Measurements from ENCODE around the gene SLC35B2. TPM values are rescaled to one million over a fixed set of nuclear protein-coding genes. Genes with fewer than 3 reads are reported as not detected.

SLC35B2 gene
- total RNA-seq, 2 experiments from 2014 or later: 13.9 to 16.5 TPM

DNA sequence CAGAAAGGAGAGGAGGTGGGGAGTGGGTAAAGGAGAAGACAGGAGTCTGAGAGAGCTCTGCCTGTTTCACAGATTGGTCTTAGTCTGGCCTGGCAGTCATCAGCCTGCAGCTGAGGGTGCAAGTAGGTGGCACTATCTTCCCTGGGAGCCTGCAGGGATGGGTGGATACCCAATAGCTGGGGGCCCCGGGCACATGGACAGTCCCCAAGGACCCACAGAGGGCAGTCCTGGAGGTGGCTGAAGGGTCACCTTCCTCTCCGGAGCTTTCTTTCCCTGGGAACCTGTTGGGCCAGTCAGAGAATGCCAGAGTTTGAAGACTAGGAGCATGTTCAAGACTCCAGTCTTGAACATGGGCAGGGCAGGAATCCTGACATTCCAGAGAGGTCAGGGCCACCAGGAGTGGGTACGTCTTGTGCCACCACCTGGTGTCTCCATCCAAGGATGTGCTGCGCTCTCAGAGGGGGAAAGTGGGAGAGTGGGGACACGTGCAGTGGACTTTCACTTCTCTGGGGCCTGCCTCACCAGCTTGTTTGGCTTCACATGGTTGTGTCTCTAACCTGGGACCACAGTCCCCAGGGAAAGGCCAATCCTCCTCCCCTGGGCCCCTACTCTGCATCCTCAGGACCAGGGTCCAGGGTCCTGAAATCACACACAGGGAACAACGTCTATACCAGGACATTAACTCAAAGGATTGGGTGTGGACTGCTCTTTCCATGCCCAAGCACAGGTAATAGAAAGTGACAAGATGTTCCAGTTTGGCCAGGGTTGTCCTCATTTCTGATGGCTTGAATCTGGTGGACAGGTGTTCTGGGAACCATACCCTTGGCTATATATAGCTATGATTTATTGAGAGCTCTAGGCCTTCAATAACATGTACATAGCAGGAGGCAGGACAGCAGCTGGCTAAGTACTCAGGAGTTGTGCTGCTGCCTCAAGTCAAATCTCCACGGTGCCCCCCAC, 37.8 kb upstream of the SLC35B2 start:
- intact Hi-C loops (cut with micrococcal nuclease; ENCODE audit: unreplicated experiment): no loop called here
- H3K27ac ChIP-seq (ENCODE audit: low read depth, low read length, poor library complexity, severe bottlenecking): no peak overlapping the region
- H3K9me2 ChIP-seq (ENCODE audit: insufficient read depth, low read length): no peaks in the 10 kb centered on the region
- no peak overlapping the region for H2AFZ ChIP-seq (ENCODE audit: low read length)
- no peaks in the 10 kb centered on the region for H3K79me2 ChIP-seq (ENCODE audit: insufficient read depth, low read depth, low read length)
- H3K4me3 ChIP-seq (ENCODE audit: low read depth, low read length, poor library complexity, severe bottlenecking): no peak overlapping the region
- H3K4me1 ChIP-seq (ENCODE audit: insufficient read depth, low read length, poor library complexity, severe bottlenecking): no peaks in the 10 kb centered on the region
- BruUV-seq (replicated peaks): no TSS peak
- no peak for DNase-seq (ENCODE audit: low spot score)
- H4K20me1 ChIP-seq (ENCODE audit: insufficient read depth, low read length): no peaks in the 10 kb centered on the region; the same call in 1 of the 2 replicates
- H3K36me3 ChIP-seq (ENCODE audit: insufficient read depth, low read length): peaks cover 1% of the 10 kb centered on the region
- ChIA-PET CTCF (ENCODE audit: unreplicated experiment) (interaction anchor here (0.6 kb wide), 2 partner anchors 25 to 356 kb away, joined by 5 read pairs; no protein-coding TSS in a partner anchor), POLR2A (interaction anchor here (0.7 to 1.1 kb wide), 2 partner anchors 13 to 17 kb away, joined by 3 to 4 read pairs; no protein-coding TSS in a partner anchor)
- TF ChIP-seq, protein P1, sequence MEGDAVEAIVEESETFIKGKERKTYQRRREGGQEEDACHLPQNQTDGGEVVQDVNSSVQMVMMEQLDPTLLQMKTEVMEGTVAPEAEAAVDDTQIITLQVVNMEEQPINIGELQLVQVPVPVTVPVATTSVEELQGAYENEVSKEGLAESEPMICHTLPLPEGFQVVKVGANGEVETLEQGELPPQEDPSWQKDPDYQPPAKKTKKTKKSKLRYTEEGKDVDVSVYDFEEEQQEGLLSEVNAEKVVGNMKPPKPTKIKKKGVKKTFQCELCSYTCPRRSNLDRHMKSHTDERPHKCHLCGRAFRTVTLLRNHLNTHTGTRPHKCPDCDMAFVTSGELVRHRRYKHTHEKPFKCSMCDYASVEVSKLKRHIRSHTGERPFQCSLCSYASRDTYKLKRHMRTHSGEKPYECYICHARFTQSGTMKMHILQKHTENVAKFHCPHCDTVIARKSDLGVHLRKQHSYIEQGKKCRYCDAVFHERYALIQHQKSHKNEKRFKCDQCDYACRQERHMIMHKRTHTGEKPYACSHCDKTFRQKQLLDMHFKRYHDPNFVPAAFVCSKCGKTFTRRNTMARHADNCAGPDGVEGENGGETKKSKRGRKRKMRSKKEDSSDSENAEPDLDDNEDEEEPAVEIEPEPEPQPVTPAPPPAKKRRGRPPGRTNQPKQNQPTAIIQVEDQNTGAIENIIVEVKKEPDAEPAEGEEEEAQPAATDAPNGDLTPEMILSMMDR (conservative IDR thresholded peaks at IDR 0.05; ENCODE audit: low read length): no peak
- TF ChIP-seq EZH2phosphoT487 (IDR thresholded peaks at IDR 0.05; ENCODE audit: borderline replicate concordance, low read depth, low read length): no peak
- no peak overlapping the region for H3K4me2 ChIP-seq (ENCODE audit: low read length)
- H3K9me3 ChIP-seq (ENCODE audit: low read length): no peaks in the 10 kb centered on the region

DNA sequence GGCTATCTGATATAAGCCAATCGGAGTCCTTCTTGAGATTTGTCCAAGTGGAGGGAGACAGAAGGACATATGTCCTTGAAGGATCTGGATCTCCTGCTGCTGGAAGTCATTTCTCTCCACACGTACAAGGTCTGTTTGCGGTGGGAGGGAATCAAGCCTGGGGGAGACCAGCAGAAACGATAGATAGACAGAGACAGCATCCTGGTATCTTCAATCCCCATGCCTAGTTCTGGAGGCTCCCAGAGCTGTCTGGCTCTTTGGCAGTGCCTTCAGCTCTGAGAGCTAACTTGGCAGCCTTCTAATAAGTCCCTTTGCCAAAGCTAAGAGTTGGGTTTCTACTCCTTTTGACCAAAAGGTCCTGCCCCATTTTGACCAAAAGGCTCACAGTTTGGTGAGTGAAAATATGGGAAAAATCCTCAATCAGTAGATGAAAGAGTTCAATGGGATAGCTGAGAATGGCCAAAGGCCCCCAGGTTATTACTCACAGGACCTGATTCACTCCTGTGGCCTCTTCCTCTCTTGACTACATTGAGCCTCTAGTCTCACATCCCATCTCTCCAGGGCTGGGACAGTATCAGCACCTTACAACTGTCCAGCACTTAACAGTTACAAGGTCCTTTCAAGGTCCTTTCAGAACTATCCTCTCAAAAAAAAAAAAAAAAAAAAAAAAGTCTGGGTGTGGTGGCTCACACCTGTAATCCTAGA, 35.5 kb upstream of the SLC35B2 start:
- Histone ChIP-seq H3K79me2 (ENCODE audit: insufficient read depth, low read depth, low read length) (no peaks in the 10 kb centered on the region), H2AFZ (ENCODE audit: low read length) (no peak overlapping the region), H3K9me2 (ENCODE audit: insufficient read depth, low read length) (no peaks in the 10 kb centered on the region), H3K27ac (ENCODE audit: low read depth, low read length, poor library complexity, severe bottlenecking) (no peak overlapping the region), H3K36me3 (ENCODE audit: insufficient read depth, low read length) (no peaks in the 10 kb centered on the region), H3K4me1 (ENCODE audit: insufficient read depth, low read length, poor library complexity, severe bottlenecking) (no peaks in the 10 kb centered on the region), H4K20me1 (ENCODE audit: insufficient read depth, low read length) (no peaks in the 10 kb centered on the region; the same call in 1 of the 2 replicates), H3K4me2 (ENCODE audit: low read length) (no peak overlapping the region), H3K9me3 (ENCODE audit: low read length) (no peaks in the 10 kb centered on the region), H3K4me3 (ENCODE audit: low read depth, low read length, poor library complexity, severe bottlenecking) (no peak overlapping the region)
- no peak for DNase-seq (ENCODE audit: low spot score)
- intact Hi-C loops (cut with micrococcal nuclease; ENCODE audit: unreplicated experiment): no loop called here
- BruUV-seq (replicated peaks): no TSS peak
- ChIA-PET POLR2A (interaction anchor here (0.6 kb wide), 1 partner anchor 1182 kb away, joined by 3 read pairs; no protein-coding TSS in a partner anchor), CTCF (ENCODE audit: unreplicated experiment) (interaction anchor here (0.6 kb wide), 1 partner anchor 45 kb away, joined by 3 read pairs; no protein-coding TSS in a partner anchor)
- no peak for TF ChIP-seq EZH2phosphoT487 (IDR thresholded peaks at IDR 0.05; ENCODE audit: borderline replicate concordance, low read depth, low read length)
- TF ChIP-seq, protein P1 (conservative IDR thresholded peaks at IDR 0.05; ENCODE audit: low read length): no peak

Data from OCI-LY7 (cell line).